CD14-positive monocyte (primary cell): Measurements from ENCODE around the gene CIB4. TPM values are rescaled to one million over a fixed set of nuclear protein-coding genes. Genes with fewer than 3 reads are reported as not detected.

Experiments
- DNase-seq, 3 donors: peaks; one replicate each; pipeline ENCODE4 v3.0.0-alpha.2; 2011 to 2022
- H2AFZ ChIP-seq: 2 replicates; pipeline ENCODE4 v1.6.0; 2012; ENCODE audit warnings: mild to moderate bottlenecking, low read depth, low read length, inconsistent platforms; ENCODE audit not compliant: insufficient read depth, poor library complexity, severe bottlenecking
- H3K27ac ChIP-seq, 2 donors: 1 replicate in 1 of 2; 2 replicates in 1 of 2; pipeline ENCODE4 v1.5.1; 2012 to 2013; ENCODE audit warnings: low read length in 2 of 2, control low read depth in 1 of 2, inconsistent platforms in 1 of 2, low read depth in 1 of 2, mild to moderate bottlenecking in 1 of 2
- H3K27me3 ChIP-seq, 2 donors: one replicate each; pipeline versions ENCODE4 v1.6.0 to v1.6.1; 2011 to 2013; ENCODE audit warnings: low read length in 2 of 2; ENCODE audit not compliant: control insufficient read depth in 2 of 2, insufficient read depth in 2 of 2
- H3K36me3 ChIP-seq, 2 donors: replicated peaks in 1 of 2; 1 replicate in 1 of 2; 2 replicates in 1 of 2; pipeline versions ENCODE4 v1.5.1 to v1.6.1; 2012 to 2013; ENCODE audit warnings: low read length in 2 of 2, control low read depth in 1 of 2, inconsistent platforms in 1 of 2, mild to moderate bottlenecking in 1 of 2; ENCODE audit not compliant: insufficient read depth in 2 of 2, control insufficient read depth in 1 of 2
- H3K4me1 ChIP-seq, 2 donors: 1 replicate in 1 of 2; 2 replicates in 1 of 2; pipeline versions ENCODE4 v1.5.1 to v1.6.1; 2012 to 2013; ENCODE audit warnings: low read length in 2 of 2, control low read depth in 1 of 2, inconsistent platforms in 1 of 2, mild to moderate bottlenecking in 1 of 2, moderate library complexity in 1 of 2; ENCODE audit not compliant: insufficient read depth in 2 of 2, control insufficient read depth in 1 of 2
- H3K4me2 ChIP-seq: replicated peaks from 2 replicates; pipeline ENCODE3; 2012; ENCODE audit warnings: low read length, moderate library complexity, mild to moderate bottlenecking; ENCODE audit not compliant: poor library complexity, severe bottlenecking; ENCODE audit errors: extremely low read depth
- H3K4me3 ChIP-seq, 3 experiments: fragments of 200-600 bp in 1 of 3; sonication (generic) in 1 of 3; replicated peaks in 1 of 3; 1 replicate in 2 of 3; 2 replicates in 1 of 3; pipeline ENCODE4 v1.5.1; 2011 to 2013; ENCODE audit warnings: low read length in 3 of 3, mild to moderate bottlenecking in 3 of 3, control low read depth in 2 of 3, low read depth in 2 of 3, inconsistent platforms in 1 of 3, moderate library complexity in 1 of 3
- H3K79me2 ChIP-seq: 2 replicates; pipeline ENCODE4 v1.6.0; 2012; ENCODE audit warnings: mild to moderate bottlenecking, control low read depth, inconsistent platforms, low read length, moderate library complexity; ENCODE audit not compliant: insufficient read depth
- H3K9ac ChIP-seq: 2 replicates; pipeline ENCODE4 v1.6.0; 2017; ENCODE audit warnings: low read length, mild to moderate bottlenecking; ENCODE audit not compliant: insufficient read depth, poor library complexity, severe bottlenecking
- H3K9me3 ChIP-seq, 2 donors: replicated peaks in 1 of 2; 1 replicate in 1 of 2; 2 replicates in 1 of 2; pipeline versions ENCODE4 v1.5.1 to v1.6.1; 2012 to 2013; ENCODE audit warnings: low read length in 2 of 2, control low read depth in 1 of 2; ENCODE audit not compliant: control insufficient read depth in 1 of 2, insufficient read depth in 1 of 2
- H4K20me1 ChIP-seq: 2 replicates; pipeline ENCODE4 v1.6.0; 2012; ENCODE audit warnings: mild to moderate bottlenecking, low read length, control low read depth, moderate library complexity; ENCODE audit not compliant: insufficient read depth
- H3K27ac Mint-ChIP-seq, 7 donors: one replicate each; pipeline ENCODE4 v1.8.0; 2020; ENCODE audit warnings: mild to moderate bottlenecking in 7 of 7, mixed read lengths in 7 of 7, moderate library complexity in 6 of 7, inconsistent platforms in 2 of 7
- H3K27me3 Mint-ChIP-seq, 3 donors: one replicate each; pipeline ENCODE4 v1.8.0; 2021 to 2022; ENCODE audit warnings: low read depth in 3 of 3, mild to moderate bottlenecking in 3 of 3, mixed read lengths in 3 of 3, moderate library complexity in 3 of 3, inconsistent platforms in 1 of 3
- H3K36me3 Mint-ChIP-seq, 2 donors: one replicate each; pipeline ENCODE4 v1.8.0; 2020; ENCODE audit warnings: mixed read lengths in 2 of 2, inconsistent platforms in 1 of 2, mild to moderate bottlenecking in 1 of 2
- H3K4me1 Mint-ChIP-seq: one replicate; pipeline ENCODE4 v1.8.0; 2020; ENCODE audit warnings: mild to moderate bottlenecking, mixed read lengths
- H3K4me3 Mint-ChIP-seq, 2 donors: one replicate each; pipeline ENCODE4 v1.8.0; 2020; ENCODE audit warnings: mild to moderate bottlenecking in 2 of 2, mixed read lengths in 2 of 2, moderate library complexity in 1 of 2
- H3K9me3 Mint-ChIP-seq, 7 donors: one replicate each; pipeline ENCODE4 v1.8.0; 2020 to 2022; ENCODE audit warnings: mixed read lengths in 7 of 7, mild to moderate bottlenecking in 6 of 7, moderate library complexity in 6 of 7, inconsistent platforms in 2 of 7
- CTCF ChIP-seq: fragments of 200-600 bp; IDR thresholded peaks from one replicate; pipeline ENCODE4 v1.8.0; 2022; ENCODE audit warnings: antibody characterized with exemption, mild to moderate bottlenecking
- WGBS: methylation state at CpG from one replicate; pipeline ENCODE4 v1.1.5; 2013; ENCODE audit warnings: missing lambda C conversion rate; ENCODE audit not compliant: insufficient coverage; 5-methylcytosine and 5-hydroxymethylcytosine counted together
- intact Hi-C, 2 donors: fragments of 100-400 bp; cut with micrococcal nuclease; formaldehyde crosslinking; loops; one replicate each; pipeline versions ENCODE4 v1.15.0 to v1.15.1; 2023
- polyA plus RNA-seq, 3 donors: library from polyadenylated mRNA; depleted of rRNA in 1 of 3; unstranded in 2 of 3; stranded (reverse) in 1 of 3; fragments of 300-500 nt in 2 of 3; fragments of >200 nt in 1 of 3; fragmentation: Illumina TruSeq in 2 of 3; gene quantifications; 1 replicate in 2 of 3; 2 replicates in 1 of 3; pipeline ENCODE4 v1.2.3, GENCODE V29; 2012 to 2021

CIB4 gene
- polyA plus RNA-seq, 3 donors, result not detected

GRCh38 chr2:26613241-26614215 is 27.6 kb downstream of the CIB4 start:
- Histone ChIP-seq H4K20me1 (no peaks in the 10 kb centered on the region), H3K79me2 (no peaks in the 10 kb centered on the region), H3K4me1 (peaks cover 0 to 8% of the 10 kb centered on the region in 2 donors), H3K9me3 (no peaks in the 10 kb centered on the region), H2AFZ (no peak overlapping the region), H3K27ac (no peak overlapping the region), H3K9ac (no peak overlapping the region), H3K4me2 (no peak overlapping the region), H3K4me3 (no peak overlapping the region), H3K27me3 (no peaks in the 10 kb centered on the region), H3K36me3 (no peaks in the 10 kb centered on the region)
- TF ChIP-seq CTCF, result no peak
- H3K4me1 Mint-ChIP-seq, result peaks cover 5% of the 10 kb centered on the region
- no peaks in the 10 kb centered on the region for H3K36me3 Mint-ChIP-seq
- H3K27me3 Mint-ChIP-seq, result peaks cover 3 to 7% (median 5%) of the 10 kb centered on the region in 3 donors
- 90% methylated on average over 13 of the region's 13 CpGs for WGBS
- peaks cover 0 to 2% (median 0%) of the 10 kb centered on the region in 7 donors for H3K9me3 Mint-ChIP-seq
- intact Hi-C loops, result no loop called here
- no peak overlapping the region for H3K4me3 Mint-ChIP-seq
- no peak overlapping the region for H3K27ac Mint-ChIP-seq
- DNase-seq, result no peak

- Histone ChIP-seq H3K9me3 (no peaks in the 10 kb centered on the region), H3K36me3 (no peaks in the 10 kb centered on the region), H3K4me1 (peaks cover 0 to 8% of the 10 kb centered on the region in 2 donors), H3K79me2 (no peaks in the 10 kb centered on the region), H3K9ac (no peak overlapping the region), H3K4me2 (no peak overlapping the region), H3K27me3 (no peaks in the 10 kb centered on the region), H2AFZ (no peak overlapping the region), H3K27ac (no peak overlapping the region), H4K20me1 (no peaks in the 10 kb centered on the region), H3K4me3 (no peak overlapping the region)
- Mint-ChIP-seq H3K9me3 (peaks cover 0 to 2% (median 0%) of the 10 kb centered on the region in 7 donors), H3K27me3 (peaks cover 3 to 7% (median 4%) of the 10 kb centered on the region in 3 donors), H3K4me3 (no peak overlapping the region), H3K36me3 (no peaks in the 10 kb centered on the region), H3K4me1 (peaks cover 5% of the 10 kb centered on the region), H3K27ac (peak overlapping the region in 2 of 7 donors; percentile 50 to 78)
- WGBS, result 6% methylated on average over 3 of the region's 8 CpGs
- intact Hi-C loops, result no loop called here
- no peak for TF ChIP-seq CTCF
- peak; percentile 5 to 26 (median 5) for DNase-seq
These were observed 28.5 kb downstream of the CIB4 start for GRCh38 chr2:26612522-26613240.
